NCI-H2196 (cell line): ENCODE data around the gene FAM174B.

Source experiments
- DNase-seq: peaks from one replicate; lab custom pipeline; 2025; ENCODE audit not compliant: unreplicated experiment; lab: John Stamatoyannopoulos, UW

Gene FAM174B

DNA sequence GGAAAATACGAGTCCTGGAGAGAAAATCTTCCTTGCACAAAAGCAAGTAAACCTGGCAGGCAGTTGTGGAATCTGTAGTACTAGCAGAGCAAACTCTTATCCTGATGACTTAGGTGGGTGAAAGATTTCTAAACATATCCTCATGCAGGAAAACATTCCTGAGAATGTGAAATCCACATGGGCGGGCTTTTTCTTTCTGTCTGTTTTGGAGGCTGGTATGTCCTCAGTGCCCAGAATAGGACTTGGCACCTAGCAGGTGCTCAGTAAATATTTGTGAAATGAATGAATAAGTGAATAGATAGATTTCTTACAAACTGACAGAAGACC is 53.3 kb downstream of the FAM174B start:
- no peak for DNase-seq

DNA sequence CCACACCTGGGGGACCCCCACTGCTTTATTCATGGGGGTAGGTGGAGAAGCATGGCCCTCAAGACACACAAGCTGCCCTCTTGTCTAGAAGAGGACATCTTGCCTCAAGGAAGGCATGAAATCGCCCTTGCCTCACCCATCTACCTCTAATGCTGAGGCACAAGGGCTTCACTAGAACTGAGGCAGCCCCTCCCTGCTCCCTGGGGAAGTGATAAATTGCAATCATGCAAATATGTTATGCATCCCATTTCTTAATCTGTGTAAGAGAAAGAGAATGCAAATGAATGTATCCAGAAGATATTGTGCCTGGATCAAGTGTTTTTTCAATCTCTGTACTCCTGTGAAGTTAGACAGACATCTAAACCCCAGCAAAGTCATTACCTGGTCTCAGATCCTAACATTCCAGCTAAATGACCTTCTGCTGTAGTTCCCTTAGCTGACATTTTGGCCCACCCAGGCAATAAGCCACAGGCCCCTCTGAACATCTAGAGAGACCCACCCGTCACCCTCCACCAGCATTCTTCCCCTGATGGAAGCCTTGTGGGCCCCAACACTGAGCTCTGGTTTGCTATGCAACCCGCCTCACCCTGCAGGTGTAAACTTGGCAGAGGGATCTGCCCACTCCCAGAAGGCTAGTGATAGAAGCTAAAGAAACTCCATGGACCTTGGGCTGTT is 53.8 kb downstream of the FAM174B start:
- DNase-seq = no peak

DNA sequence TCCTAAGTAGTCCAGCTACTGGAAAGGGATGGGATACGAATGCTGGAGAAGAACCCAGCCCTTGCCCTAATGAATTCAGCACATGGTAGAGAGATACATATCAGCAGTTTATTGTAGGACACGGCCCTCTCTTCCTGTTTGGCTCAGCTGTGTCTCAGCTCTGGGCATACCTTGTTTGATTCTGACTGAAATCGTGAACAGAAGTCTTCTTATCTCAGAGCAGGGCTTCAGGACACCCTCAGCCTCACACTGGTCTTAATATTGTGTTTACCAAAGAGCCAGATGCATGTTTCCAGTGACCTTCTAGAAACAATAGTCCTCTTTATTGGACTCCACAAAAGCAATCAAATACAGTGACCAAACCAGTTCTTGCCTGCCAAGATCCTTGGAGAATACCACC is 54.7 kb downstream of the FAM174B start:
- no peak for DNase-seq

DNA sequence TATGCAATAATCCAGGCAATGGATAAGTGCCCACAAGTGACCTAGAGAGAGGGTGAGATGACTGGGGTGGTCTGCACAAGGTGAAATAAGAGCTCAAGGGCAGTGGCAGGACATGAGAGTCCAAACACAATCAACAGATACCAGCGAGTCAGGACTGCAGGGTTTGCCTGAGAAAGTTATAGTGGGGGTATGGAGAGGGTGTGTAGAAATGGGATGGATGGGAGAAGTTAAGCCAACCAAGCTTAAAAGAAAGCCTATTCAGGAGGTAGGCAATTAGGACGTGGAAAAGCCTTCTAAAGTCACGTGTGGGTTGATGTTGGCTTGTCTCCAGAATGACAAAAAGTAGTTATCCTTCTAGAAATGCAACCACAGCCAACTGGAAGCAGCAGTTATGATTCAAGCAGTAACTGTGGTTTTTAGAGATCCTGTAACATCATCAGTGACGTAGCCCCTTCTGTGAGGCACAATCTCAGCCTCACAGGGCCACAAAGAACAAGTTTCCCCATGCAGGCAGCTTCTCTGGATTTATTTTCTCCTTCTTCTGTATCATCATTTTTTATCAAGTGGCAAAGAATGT is 56.1 kb downstream of the FAM174B start:
- DNase-seq = no peak

DNA sequence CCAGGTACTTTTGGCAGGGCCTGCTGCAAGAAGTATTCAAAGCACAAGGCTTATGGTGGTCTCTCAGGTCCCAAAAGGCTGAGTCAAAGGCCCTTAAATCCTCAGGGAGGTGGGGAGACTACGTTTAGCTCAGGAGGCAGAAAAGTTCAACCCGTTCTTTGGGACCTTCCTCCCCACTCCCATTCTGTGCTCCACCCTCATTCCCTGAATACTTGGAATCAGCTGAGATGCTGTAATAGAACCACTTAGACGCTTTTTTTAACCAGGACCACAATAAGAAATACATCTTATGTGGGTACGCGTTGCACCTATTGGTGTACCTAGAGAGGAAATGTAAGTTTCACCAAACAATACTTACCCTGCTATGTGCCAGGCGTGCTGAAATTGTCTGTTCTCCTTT is 58.0 kb downstream of the FAM174B start:
- DNase-seq = no peak

DNA sequence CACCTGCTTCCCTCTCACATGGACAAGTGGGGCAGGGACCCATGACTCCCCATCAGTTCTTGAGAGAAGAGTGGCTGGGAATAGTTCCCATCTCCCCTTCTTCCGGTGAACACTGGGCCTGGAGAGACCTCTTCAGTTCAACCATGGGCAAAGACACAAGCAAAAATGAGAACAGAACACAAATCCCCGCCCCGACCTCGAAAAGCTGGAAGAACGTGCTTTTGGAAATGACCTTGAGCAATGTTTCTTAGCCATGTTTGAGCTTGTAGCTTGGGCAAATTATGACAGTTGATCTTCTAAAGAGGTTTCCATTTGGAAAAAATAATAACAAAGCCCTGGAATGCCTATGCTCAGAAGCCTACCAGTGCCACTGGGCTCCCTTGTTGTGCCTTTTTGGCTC is 59.0 kb downstream of the FAM174B start:
- DNase-seq = no peak

DNA sequence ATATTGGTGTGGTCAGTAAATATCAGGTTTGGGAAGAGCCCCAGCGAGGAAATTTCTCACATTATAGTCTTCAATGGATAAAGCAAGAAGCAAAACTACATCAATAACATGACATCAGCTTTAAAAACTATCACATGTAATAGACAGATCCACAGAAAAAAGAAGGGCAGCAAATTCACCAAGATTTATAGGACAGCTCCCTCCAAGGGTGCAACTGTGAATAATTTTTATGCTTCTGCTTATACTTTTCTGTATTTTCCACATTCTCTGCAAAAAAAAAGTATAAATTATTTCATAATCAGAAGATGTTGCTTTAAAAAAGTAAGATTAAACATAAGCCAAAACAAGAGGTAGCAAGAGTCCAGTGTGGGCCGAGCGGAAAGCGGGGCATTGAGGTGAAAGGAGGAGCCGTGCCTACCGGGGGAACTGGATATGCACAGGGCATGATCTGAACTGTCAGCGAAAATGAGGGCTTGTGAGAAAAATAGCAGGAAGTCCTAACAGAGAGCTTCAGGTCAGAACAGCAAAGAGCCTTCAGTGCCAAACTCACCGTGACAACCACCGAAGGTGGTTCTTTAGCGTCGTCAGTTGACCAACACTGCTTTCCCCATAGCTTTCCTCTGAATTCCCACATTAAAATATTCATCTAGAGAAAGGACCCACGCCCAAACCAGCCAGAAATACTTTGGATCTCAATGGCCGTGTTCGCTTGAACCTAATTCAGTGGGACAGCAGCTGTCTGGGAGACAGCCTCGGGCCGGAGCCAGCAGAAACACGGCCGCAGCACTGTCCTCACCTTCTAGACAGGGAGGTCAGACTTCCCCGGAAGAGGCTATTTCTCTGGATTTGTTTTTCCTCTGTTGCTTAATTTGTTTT is 59.8 kb downstream of the FAM174B start:
- no peak for DNase-seq

DNA sequence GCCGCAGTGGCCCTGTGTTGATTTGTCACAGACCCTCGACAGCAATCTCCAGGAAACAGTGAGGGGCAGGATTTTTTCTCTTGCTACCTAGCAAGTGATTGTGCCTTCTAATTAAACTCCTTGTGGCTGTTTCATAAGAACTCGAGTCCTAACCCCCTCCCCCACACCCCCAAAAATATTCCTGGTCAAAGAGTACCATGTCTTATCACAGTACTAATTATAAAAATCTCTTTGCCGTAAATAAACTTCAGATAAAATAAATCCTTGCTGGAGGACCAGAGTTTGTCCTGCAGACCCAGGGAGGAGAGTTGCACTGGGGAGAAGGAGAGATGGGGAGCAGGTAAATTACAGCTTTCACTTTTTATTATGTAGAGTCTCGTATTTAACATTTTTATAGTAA is 64.3 kb downstream of the FAM174B start:
- DNase-seq = no peak

DNA sequence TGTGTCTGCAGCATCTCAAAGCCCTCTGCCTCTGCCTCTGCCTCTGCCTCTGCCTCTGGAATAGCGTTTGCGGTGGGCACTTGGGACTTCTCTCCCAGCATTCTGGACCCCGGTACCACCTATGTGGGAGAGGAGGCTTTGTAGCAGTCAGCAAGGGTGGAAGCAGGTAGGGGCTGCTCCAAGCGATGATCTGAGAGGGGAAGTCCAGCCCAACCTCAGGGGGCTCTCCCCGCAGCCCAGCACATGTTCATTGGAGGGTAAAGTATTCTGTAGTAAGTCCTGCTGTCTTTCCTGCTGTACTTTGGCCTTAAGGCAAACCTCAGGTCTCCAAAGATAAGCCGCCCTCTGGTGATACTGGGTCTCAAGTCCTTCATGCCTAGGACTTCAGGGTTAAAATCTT is 68.6 kb downstream of the FAM174B start:
- DNase-seq = no peak

DNA sequence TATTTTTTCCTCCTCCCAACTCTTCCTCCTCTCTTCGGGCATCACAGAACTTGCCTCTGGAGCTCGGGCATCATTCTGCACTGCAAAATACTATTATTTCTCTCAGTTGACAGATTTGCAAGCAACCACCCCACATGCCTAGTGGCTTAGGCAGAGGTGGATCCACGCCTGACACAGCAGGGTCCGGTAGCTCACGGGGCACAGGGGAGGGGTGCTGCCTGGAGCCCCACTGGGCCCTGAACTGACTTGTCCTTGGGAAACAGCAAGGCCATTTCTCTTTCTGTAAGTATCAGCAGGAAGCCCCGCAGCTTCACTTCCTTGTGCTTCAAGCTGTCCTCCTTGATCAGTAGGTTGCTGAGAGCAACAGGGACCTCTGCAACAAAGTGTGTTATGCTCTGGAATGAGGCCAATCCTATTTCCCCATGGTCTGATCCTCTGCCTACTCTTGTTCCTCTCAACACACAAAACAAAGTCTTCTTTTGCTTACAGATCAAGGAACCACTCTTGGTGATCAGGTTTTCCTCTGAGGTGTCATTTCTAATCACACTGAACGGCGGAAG is 69.1 kb downstream of the FAM174B start:
- DNase-seq = no peak

DNA sequence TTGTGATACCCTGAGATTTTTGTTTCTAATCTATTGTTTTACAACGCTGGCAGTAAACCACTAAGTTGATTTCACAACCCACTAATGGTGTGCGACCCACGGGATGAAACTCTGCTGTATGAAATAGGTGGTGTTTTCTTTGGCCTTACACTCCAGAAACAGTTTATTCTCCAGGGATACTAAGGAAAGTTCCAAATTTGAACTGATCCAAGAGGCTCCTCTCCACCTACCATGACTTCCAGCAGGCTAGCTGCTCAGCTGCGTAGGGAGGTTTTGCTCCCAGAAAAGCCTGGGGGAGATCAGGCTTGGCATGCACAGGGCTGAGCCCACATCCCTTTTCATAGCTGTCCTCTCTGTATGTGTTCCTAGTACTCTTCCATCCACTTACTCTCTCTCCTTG is 71.5 kb downstream of the FAM174B start:
- DNase-seq = no peak

DNA sequence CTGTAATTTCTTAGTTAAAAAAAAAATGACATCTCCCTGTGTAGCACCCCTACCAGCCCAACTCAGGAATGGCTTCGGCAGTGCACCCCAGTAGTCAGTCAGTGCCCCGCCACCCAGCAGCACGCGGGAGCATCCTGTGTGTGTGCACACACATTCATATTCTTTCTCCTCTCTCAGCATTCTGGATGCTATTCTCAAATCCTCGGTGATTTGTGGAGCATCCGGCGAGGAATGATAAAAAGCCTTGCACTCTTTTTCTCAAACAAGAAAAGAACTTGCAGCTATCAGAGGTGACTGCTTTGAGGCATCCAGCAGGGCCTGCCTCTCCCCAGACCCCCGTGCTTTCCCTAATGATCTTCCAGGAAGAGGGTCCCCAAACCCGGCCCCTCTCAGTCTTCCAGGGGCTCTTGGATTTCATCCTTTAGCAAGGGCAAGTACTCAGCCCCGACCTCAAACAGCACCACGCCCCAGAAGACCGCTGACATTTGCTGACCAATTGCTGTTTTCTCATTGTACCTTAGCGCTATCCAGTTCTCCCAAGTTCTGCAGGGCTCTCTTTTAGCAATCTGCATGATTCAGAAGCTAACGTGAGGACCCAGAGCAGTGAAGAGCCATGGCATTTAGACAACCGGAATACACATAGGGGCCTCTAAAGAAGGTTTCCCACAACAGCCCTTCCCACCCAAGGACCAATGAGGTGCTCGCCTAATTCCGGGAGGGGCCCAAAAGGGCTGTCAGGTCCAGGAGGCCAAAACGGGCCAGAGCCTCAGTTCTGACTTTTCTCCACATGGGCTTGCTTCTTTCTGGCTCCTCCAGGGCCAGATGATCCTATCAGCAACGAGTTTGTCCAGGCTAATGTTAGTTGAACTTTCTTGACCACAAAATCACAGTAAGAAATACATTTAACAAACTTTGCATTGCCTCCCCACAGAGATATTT is 72.2 kb downstream of the FAM174B start:
- no peak for DNase-seq

DNA sequence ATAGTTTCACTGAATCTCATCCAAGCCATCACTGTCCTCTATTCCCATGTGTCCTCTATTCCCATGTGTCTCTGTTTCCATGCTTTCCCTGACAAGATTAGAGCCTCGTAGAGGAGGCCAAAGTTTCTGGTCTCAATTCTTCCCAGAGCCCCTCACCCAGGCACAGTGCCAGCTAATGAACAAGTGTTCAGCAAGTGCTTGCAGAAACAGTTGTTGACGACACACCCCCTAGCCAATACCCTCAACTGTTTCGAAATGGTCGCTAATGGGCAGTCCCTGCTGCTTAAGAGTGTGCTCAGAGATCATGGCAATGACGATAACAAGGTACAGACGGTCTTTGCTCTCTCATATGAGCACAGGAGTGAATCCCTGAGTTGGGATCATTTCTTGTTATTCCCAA is 73.4 kb downstream of the FAM174B start:
- DNase-seq = no peak

DNA sequence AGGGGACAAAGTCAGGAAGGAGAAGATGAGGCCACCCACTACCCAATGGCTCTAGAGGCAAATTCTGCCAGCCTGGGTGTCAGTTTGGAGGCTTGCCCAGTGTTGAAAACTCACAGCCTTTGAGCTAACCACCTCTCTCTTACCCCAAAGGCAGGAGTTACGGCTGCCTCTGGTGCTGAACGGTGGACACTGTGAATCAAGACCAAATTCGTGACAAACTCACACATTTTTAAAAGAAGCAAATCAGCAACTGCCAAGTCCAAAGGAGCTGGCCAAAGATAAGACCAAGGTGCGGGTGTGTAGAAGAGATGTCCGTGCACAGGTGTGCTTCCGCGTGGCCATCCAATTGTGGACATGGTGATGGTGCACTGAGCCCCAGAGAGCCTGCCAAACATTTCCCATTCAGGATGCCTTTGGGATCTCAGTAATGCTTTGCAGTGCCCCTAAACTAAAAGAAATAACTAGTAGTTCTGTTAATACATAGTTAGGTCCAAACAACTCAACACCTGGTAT is 74.6 kb downstream of the FAM174B start:
- no peak for DNase-seq

DNA sequence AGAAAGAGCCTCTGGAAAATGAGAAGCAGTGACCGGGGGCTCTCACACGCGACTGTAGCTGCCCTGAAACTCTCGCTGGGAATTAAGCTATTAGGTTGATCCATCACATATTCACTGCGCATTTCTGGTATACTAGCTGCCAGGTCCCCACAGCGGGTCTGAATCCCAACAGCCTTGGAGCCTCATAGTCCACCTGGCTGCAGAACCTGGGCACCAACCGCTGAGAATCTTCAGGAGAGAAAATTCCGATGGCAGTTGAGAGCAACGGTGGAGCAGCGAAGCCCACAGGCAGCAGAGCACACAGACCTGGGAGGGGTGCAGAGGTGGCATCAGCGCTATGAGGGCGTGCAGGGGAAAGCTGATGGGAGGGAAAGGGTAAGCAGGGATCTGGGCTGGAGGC is 75.1 kb downstream of the FAM174B start:
- no peak for DNase-seq

DNA sequence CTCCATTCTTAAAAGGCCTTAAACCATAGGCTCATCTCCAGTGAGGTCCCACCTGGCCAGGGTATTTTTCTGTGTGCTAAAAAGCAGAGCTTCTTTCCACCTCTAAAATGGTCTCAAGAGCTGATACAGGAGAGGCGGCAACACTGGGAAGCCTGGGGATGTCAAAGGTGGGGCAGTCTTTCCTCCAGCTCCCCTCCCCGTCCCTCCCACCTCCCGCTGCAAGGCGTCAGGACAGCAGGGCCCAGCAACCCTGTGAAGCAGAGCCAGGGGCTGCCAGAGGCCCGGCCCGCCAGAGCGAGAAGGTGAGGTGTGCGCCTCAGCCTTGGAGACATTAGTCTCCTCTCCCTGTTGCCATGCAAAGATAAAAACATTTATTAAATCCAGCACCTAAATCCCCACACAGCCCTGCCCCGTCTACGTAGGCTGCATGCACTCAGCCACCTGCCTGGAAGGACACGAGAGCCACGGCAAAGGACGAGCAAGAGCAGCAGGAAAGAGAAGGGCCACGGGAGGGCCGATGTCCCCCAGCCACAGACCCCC is 75.6 kb downstream of the FAM174B start:
- no peak for DNase-seq

DNA sequence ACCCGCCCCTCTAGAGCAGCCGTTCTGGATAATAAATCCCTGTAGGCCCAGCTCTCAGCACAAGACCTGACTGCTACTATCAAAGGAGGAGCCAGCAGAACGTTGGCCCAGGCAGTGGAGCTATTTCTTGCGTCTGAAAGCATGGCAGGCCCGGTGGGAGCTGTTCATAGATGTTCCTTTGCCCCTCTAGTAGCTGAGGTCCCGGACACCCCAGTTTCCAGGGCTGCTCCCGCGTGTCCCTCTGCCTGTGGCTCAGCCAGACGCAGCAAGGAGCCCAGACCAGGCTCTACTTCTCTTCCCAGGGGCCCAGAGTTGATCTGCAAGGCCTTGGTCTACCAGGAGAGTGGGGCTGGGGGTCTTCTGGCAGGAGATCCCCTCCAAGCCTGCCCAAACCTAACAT is 76.1 kb downstream of the FAM174B start:
- DNase-seq = no peak

DNA sequence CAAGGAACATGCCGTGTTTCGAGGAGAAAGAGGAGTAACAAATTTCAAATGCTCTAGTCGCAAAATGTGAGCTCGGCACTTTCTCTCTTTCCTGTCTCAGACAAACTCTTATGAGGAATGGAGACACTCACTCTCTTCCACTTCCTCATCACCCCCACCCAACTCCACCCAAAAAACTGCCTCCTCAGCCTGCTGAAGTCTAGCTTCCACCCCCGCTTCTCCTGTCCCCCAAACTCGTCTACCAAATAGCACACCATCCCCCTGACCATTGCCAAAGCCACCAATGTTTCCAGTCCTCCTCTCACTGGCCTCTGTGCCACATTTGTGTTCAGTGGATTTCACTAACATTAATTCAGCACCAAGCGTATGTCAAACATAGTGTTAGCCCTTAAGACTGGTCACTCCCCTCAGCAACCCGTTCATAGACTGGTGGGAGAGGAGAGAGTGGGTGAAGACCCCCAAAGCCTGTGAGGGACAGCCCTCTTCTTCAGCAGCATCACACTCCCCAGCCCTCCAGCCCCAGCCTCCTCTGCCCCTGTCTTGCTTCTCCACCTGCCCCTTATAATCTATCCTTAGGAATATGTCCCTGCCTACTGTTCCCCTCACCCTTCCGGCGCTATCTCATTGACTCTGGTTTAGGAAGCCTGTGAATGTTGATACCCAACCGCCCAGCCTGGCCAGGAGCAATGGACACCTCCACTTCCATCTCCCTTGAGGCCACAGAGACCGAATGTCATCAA is 77.3 kb downstream of the FAM174B start:
- DNase-seq = no peak

DNA sequence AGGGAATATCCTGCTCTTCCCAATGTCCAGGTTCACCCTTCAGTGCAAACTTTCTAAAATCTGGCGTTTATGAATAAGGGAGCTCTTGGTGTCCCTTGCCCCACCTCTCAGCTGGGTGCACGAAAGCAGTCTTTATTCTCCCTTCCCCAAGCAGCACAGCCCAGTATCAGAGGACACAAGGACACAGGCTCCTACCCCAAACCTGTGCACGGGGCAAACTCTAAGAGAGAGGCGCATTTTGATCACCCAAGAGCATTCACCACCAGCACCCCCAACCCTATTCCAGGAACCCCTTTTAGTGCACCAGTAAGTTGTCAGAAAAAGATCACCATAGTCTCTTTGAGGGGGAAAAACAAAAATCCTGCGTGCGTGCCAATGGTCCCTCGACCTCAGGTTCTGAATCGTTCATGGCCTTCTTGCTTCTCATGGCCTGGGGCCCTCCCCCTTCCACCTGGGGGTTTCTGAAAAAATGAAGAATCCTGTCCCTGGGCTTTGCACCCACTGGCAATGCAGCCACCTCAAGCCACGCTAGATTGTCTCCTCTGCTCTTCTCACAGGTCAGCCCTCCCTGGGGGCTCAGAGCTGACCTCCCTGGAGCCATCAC is 78.9 kb downstream of the FAM174B start:
- DNase-seq = no peak
